Fibroblast of skin of left biceps (primary cell): ENCODE data around the gene PDK4.
"Not testable (repeated sequence)": the region's sequence is repeated elsewhere in the genome, so short reads cannot be mapped to it uniquely, and the experiment has no call there.

Experiments
- DNase-seq, 2 experiments: peaks; one replicate each; pipeline ENCODE4 v3.0.0-alpha.2; 2013; ENCODE audit warnings: low read depth in 2 of 2

Gene PDK4

DNA sequence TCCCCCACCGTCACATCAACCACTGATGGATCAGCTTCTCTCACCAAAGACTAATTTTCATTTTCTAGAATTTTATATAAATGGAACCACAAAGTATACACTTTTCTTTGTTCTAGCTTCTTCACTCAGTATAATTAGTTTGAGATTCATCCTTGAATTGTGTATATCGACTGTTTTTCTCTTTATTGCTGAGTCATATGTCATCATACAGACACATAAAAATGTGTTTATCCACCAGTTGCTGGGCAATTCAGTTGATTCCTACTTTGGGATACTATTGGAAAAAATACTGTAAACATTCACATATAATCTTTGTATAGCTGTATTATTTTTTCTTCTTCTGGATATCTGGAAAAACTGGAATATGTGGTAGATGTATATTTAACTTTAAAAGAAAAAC is 26.6 kb downstream of the PDK4 start:
- no peak for DNase-seq

GRCh38 chr7:95560674-95561073 is 35.6 kb downstream of the PDK4 start:
- no peak for DNase-seq

GRCh38 chr7:95558864-95559263 is 37.5 kb downstream of the PDK4 start:
- DNase-seq = no peak

GRCh38 chr7:95556777-95557176 is 39.5 kb downstream of the PDK4 start:
- DNase-seq = no peak

- no peak for DNase-seq
Measured at GRCh38 chr7:95553939-95554338, 42.4 kb downstream of the PDK4 start.

DNA sequence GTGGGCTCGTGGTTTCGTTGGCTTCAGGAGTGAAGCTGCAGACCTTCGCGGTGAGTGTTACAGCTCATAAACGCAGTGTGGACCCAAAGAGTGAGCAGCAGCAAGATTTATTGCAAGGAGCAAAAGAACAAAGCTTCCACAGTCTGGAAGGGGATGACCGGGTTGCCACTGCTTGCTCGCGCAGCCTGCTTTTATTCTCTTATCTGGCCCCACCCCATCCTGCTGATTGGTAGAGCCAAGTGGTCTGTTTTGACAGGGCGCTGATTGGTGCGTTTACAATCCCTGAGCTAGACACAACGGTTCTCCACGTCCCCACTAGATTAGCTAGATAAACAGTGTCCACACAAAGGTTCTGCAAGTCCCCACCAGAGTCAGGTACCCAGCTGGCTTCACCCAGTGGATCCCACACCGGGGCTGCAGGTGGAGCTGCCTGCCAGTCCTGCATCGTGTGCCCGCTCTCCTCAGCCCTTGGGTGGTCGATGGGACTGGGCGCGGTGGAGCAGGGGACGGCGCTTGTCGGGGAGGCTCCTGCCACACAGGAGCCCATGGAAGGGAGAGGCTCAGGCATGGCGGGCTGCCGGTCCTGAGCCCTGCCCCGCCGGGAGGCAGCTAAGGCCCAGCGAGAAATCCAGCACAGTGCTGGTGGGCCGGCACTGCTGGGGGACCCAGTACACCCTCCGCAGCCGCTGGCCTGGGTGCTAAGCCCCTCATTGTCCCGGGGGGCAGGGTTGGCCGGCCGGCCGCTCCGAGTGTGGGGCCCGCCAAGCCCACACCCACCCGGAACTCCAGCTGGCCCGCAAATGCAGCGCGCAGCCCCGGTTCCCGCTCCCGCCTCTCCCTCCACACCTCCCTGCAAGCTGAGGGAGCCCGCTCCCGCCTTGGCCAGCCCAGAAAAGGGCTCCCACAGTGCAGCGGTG is 44.0 kb downstream of the PDK4 start:
- not testable (repeated sequence) for DNase-seq

GRCh38 chr7:95550546-95550945 is 45.8 kb downstream of the PDK4 start:
- DNase-seq = no peak

DNA sequence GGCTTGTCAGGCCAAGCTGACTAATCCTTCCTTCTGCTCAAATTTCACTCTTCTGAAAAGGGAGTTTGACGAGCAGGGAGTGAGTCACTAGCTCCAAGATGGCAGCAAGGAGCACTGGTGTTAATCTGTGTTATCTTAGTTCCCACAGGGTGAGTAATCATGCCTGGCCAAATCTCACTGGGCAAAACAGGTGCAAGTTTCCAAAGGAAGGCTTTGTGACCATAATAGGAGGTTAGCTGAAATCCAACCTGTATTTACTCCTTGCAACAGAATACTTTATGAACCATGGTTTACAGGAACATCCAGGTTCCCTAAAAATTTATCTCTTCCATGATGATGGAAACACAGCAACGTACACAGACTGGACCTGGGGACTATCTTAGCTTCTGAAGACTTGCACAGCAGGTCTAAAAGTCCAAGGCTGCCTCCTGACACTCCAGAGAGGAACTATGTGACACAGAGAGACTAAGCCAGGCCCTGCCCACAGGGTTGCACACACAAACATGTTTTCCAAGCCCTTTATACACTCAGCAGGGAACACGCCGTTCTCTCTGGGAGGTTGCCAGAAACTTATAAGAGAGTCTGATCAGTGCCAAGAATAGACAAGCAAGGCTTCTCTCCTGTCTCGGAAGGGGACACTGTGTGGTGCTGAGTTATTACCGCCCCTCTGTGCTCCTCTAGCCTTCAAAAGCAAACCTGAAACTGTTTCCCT is 46.3 kb downstream of the PDK4 start:
- no peak for DNase-seq

DNA sequence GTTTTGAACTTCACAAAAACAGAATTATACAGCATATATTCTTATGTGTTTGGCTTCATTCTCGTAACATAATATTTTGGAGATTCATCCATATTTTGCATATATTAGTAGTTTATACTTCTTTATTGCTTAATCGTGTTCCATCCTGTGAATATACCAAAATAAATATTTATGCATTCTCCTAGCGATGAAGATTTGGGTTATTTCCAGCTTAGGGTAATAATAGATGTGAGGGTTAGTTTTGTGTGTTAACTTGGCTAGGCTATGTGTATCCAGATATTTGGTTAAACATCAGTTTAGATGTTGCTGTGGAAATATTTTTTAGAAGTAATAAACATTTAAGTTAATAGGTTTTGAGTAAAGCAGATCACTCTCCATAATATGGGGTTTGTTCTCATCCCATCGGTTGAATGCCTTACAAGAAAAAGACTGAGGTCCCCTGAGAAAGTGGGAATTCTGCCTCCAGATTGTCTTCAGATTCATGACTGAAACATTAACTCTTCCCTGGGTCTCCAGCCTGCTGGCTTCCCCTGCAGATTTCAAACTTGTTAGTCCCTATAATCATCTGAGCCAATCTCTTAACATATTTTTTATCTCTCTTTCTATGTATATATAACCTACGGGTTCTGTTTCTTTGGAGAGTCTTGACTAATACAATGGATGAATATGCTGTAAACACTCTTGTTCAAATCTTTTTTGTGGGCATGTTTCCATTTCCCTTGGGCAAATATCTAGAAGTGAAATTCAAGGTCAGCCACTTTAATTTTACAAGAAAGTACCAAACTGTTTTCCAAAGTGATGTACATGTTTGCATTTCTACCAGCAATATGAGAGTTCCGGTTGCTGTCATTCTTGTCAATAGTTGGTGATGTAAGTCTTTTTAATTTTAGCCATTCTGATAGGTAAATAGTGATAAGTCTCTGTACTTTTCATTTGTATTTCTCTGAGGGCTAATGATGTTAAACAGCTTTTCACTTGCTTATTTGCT is 48.7 kb downstream of the PDK4 start:
- DNase-seq = no peak

- no peak for DNase-seq
Measured at GRCh38 chr7:95546647-95547046, 49.7 kb downstream of the PDK4 start.

- no peak for DNase-seq
Measured at GRCh38 chr7:95545673-95546072, 50.6 kb downstream of the PDK4 start.

- no peak for DNase-seq
Measured at GRCh38 chr7:95545007-95545615, 51.2 kb downstream of the PDK4 start.

- no peak for DNase-seq
Measured at GRCh38 chr7:95544171-95544570, 52.1 kb downstream of the PDK4 start.

DNA sequence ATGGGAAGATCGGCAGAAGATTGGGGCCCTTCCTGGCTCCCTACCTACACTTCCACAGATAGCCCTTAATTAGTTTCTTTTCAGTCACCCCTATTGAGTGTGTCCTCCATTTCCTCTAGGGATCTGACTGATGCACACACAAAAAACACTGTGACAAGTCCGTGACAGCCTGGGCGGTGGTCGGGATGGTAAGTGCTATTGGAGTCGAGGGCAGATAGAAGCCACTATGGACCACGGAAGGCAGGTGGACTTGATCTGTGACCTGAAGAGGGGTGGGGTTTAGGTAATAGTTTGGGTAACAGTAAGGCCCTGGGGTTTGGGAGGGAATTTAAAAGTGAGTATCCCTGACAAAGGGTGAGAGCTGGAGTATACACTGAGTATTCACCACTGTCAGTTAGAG is 53.0 kb downstream of the PDK4 start:
- no peak for DNase-seq

- no peak for DNase-seq
Measured at GRCh38 chr7:95540366-95540765, 56.0 kb downstream of the PDK4 start.

- DNase-seq = no peak
Measured at GRCh38 chr7:95539426-95539825, 56.9 kb downstream of the PDK4 start.

- no peak for DNase-seq
Measured at GRCh38 chr7:95537468-95537867, 58.8 kb downstream of the PDK4 start.

DNA sequence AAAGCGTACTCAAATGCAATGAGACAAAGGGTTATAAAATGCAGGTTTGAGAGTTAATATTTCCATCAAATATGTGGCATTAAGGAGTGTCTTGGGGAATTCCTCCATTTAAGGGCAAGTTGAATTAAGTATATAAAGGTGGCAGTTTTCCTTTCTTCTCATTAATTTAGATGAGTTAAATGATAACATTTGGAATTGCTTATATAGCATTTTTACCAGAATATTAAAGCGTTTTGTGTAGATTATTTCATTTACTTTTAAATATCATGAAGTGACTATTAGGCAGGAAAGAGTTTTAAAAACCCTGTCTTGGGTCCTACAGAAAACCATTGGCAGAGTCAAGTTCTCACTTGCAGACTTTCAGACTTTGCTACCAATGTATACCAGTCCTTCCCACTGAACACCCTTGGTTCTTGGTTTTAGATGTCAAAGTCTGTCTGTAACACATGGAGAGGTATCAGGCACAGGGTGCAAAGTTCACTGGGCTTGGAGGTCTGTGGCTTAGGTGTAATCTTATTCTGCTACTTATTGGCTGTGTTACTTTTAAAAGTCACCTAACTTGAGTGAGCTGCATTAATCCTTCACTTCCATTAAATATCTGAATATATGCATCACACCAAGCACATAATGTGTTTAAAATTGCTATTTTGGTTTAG is 59.5 kb downstream of the PDK4 start:
- DNase-seq = no peak

- DNase-seq = no peak
Measured at GRCh38 chr7:95535662-95536061, 60.7 kb downstream of the PDK4 start.

DNA sequence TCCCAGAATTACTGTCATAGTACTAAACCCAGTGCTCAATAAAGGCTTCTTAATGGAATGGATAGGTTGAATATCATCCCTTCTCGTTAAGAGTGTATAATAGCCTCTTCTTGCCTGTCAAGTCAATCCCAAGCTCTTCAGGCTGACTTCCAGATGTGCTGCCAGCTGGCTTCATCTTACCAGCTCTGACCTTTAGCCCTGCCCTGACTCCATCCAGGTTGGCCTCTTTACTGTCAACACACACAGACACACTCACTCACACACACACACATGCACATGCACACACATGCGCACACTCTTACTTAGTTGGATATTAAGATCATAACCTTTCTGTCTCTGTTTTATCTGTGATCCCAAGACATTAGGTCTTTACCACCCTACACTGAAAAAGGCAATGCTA is 61.5 kb downstream of the PDK4 start:
- DNase-seq = no peak
